ENCODE results near the gene RAB36.

Gene RAB36

GRCh38 chr22:23154461-23154860, 9.2 kb downstream of the RAB36 start:
- Histone ChIP-seq H3K27me3 (ENCODE audit: insufficient read depth, low read length) (no peaks in the 10 kb centered on the region), H3K4me1 (ENCODE audit: control insufficient read depth, insufficient read depth, low read length, unreplicated experiment) (no peaks in the 10 kb centered on the region), H3K4me3 (ENCODE audit: low read depth, low read length) (no peak overlapping the region)

GRCh38 chr22:23155143-23155542, 9.9 kb downstream of the RAB36 start:
- no peaks in the 10 kb centered on the region for H3K27me3 ChIP-seq (ENCODE audit: insufficient read depth, low read length)
- H2AFZ ChIP-seq (ENCODE audit: low read length, unreplicated experiment), result no peak overlapping the region
- H3K27ac ChIP-seq (ENCODE audit: low read depth, low read length), result no peak overlapping the region
- H3K4me1 ChIP-seq (ENCODE audit: control insufficient read depth, insufficient read depth, low read length, unreplicated experiment), result no peaks in the 10 kb centered on the region
- H3K79me2 ChIP-seq (ENCODE audit: control insufficient read depth, insufficient read depth, low read length, unreplicated experiment), result no peaks in the 10 kb centered on the region
- H3K4me3 ChIP-seq (ENCODE audit: low read depth, low read length), result no peak overlapping the region
- no peaks in the 10 kb centered on the region for H3K36me3 ChIP-seq (ENCODE audit: insufficient read depth, low read length)

More at GRCh38 chr22:23154461-23154860, 9.2 kb downstream of the RAB36 start:
- H3K27ac ChIP-seq (ENCODE audit: low read depth, low read length), result no peak overlapping the region
- H2AFZ ChIP-seq (ENCODE audit: low read length, unreplicated experiment), result no peak overlapping the region
- H3K79me2 ChIP-seq (ENCODE audit: control insufficient read depth, insufficient read depth, low read length, unreplicated experiment), result no peaks in the 10 kb centered on the region
- H3K36me3 ChIP-seq (ENCODE audit: insufficient read depth, low read length), result no peaks in the 10 kb centered on the region

- Histone ChIP-seq H3K4me1 (ENCODE audit: control insufficient read depth, insufficient read depth, low read length, unreplicated experiment) (no peaks in the 10 kb centered on the region), H3K27ac (ENCODE audit: low read depth, low read length) (no peak overlapping the region), H3K4me3 (ENCODE audit: low read depth, low read length) (no peak overlapping the region), H3K27me3 (ENCODE audit: insufficient read depth, low read length) (no peaks in the 10 kb centered on the region), H2AFZ (ENCODE audit: low read length, unreplicated experiment) (no peak overlapping the region), H3K79me2 (ENCODE audit: control insufficient read depth, insufficient read depth, low read length, unreplicated experiment) (no peaks in the 10 kb centered on the region), H3K36me3 (ENCODE audit: insufficient read depth, low read length) (no peaks in the 10 kb centered on the region)
These were observed 10.6 kb downstream of the RAB36 start for GRCh38 chr22:23155831-23156230.

- Histone ChIP-seq H3K36me3 (ENCODE audit: insufficient read depth, low read length) (no peaks in the 10 kb centered on the region), H2AFZ (ENCODE audit: low read length, unreplicated experiment) (no peak overlapping the region), H3K79me2 (ENCODE audit: control insufficient read depth, insufficient read depth, low read length, unreplicated experiment) (no peaks in the 10 kb centered on the region), H3K4me1 (ENCODE audit: control insufficient read depth, insufficient read depth, low read length, unreplicated experiment) (no peaks in the 10 kb centered on the region), H3K27ac (ENCODE audit: low read depth, low read length) (no peak overlapping the region), H3K4me3 (ENCODE audit: low read depth, low read length) (no peak overlapping the region), H3K27me3 (ENCODE audit: insufficient read depth, low read length) (no peaks in the 10 kb centered on the region)
These were observed 11.0 kb downstream of the RAB36 start for GRCh38 chr22:23156286-23156685.

GRCh38 chr22:23157560-23158515, 12.6 kb downstream of the RAB36 start:
- H3K4me3 ChIP-seq (ENCODE audit: low read depth, low read length), result no peak overlapping the region
- no peaks in the 10 kb centered on the region for H3K27me3 ChIP-seq (ENCODE audit: insufficient read depth, low read length)
- H3K4me1 ChIP-seq (ENCODE audit: control insufficient read depth, insufficient read depth, low read length, unreplicated experiment), result no peaks in the 10 kb centered on the region
- H3K27ac ChIP-seq (ENCODE audit: low read depth, low read length), result no peak overlapping the region
- no peak overlapping the region for H2AFZ ChIP-seq (ENCODE audit: low read length, unreplicated experiment)
- H3K36me3 ChIP-seq (ENCODE audit: insufficient read depth, low read length), result no peaks in the 10 kb centered on the region
- no peaks in the 10 kb centered on the region for H3K79me2 ChIP-seq (ENCODE audit: control insufficient read depth, insufficient read depth, low read length, unreplicated experiment)

GRCh38 chr22:23158516-23159290, 13.4 kb downstream of the RAB36 start:
- Histone ChIP-seq H3K79me2 (ENCODE audit: control insufficient read depth, insufficient read depth, low read length, unreplicated experiment) (no peaks in the 10 kb centered on the region), H3K4me3 (ENCODE audit: low read depth, low read length) (no peak overlapping the region), H3K27ac (ENCODE audit: low read depth, low read length) (no peak overlapping the region)

GRCh38 chr22:23159291-23159630, 14.0 kb downstream of the RAB36 start:
- H2AFZ ChIP-seq (ENCODE audit: low read length, unreplicated experiment), result no peak overlapping the region
- H3K36me3 ChIP-seq (ENCODE audit: insufficient read depth, low read length), result no peaks in the 10 kb centered on the region
- no peaks in the 10 kb centered on the region for H3K27me3 ChIP-seq (ENCODE audit: insufficient read depth, low read length)
- no peaks in the 10 kb centered on the region for H3K4me1 ChIP-seq (ENCODE audit: control insufficient read depth, insufficient read depth, low read length, unreplicated experiment)
- H3K27ac ChIP-seq (ENCODE audit: low read depth, low read length), result no peak overlapping the region
- no peak overlapping the region for H3K4me3 ChIP-seq (ENCODE audit: low read depth, low read length)
- no peaks in the 10 kb centered on the region for H3K79me2 ChIP-seq (ENCODE audit: control insufficient read depth, insufficient read depth, low read length, unreplicated experiment)

More at GRCh38 chr22:23158516-23159290, 13.4 kb downstream of the RAB36 start:
- no peaks in the 10 kb centered on the region for H3K27me3 ChIP-seq (ENCODE audit: insufficient read depth, low read length)
- no peaks in the 10 kb centered on the region for H3K36me3 ChIP-seq (ENCODE audit: insufficient read depth, low read length)
- no peak overlapping the region for H2AFZ ChIP-seq (ENCODE audit: low read length, unreplicated experiment)
- H3K4me1 ChIP-seq (ENCODE audit: control insufficient read depth, insufficient read depth, low read length, unreplicated experiment), result no peaks in the 10 kb centered on the region

GRCh38 chr22:23161029-23161428, 15.8 kb downstream of the RAB36 start:
- no peaks in the 10 kb centered on the region for H3K4me1 ChIP-seq (ENCODE audit: control insufficient read depth, insufficient read depth, low read length, unreplicated experiment)
- no peak overlapping the region for H2AFZ ChIP-seq (ENCODE audit: low read length, unreplicated experiment)

GRCh38 chr22:23161574-23161973, 16.3 kb downstream of the RAB36 start:
- H3K79me2 ChIP-seq (ENCODE audit: control insufficient read depth, insufficient read depth, low read length, unreplicated experiment), result no peaks in the 10 kb centered on the region
- H3K27ac ChIP-seq (ENCODE audit: low read depth, low read length), result no peak overlapping the region
- no peak overlapping the region for H2AFZ ChIP-seq (ENCODE audit: low read length, unreplicated experiment)
- no peaks in the 10 kb centered on the region for H3K36me3 ChIP-seq (ENCODE audit: insufficient read depth, low read length)
- no peaks in the 10 kb centered on the region for H3K4me1 ChIP-seq (ENCODE audit: control insufficient read depth, insufficient read depth, low read length, unreplicated experiment)
- no peak overlapping the region for H3K4me3 ChIP-seq (ENCODE audit: low read depth, low read length)
- H3K27me3 ChIP-seq (ENCODE audit: insufficient read depth, low read length), result no peaks in the 10 kb centered on the region

More at GRCh38 chr22:23161029-23161428, 15.8 kb downstream of the RAB36 start:
- H3K27ac ChIP-seq (ENCODE audit: low read depth, low read length), result no peak overlapping the region
- no peak overlapping the region for H3K4me3 ChIP-seq (ENCODE audit: low read depth, low read length)
- no peaks in the 10 kb centered on the region for H3K79me2 ChIP-seq (ENCODE audit: control insufficient read depth, insufficient read depth, low read length, unreplicated experiment)
- no peaks in the 10 kb centered on the region for H3K27me3 ChIP-seq (ENCODE audit: insufficient read depth, low read length)
- H3K36me3 ChIP-seq (ENCODE audit: insufficient read depth, low read length), result no peaks in the 10 kb centered on the region

GRCh38 chr22:23163665-23164064, 18.4 kb downstream of the RAB36 start:
- H3K27me3 ChIP-seq (ENCODE audit: insufficient read depth, low read length), result no peaks in the 10 kb centered on the region
- H3K4me1 ChIP-seq (ENCODE audit: control insufficient read depth, insufficient read depth, low read length, unreplicated experiment), result no peaks in the 10 kb centered on the region
- no peaks in the 10 kb centered on the region for H3K36me3 ChIP-seq (ENCODE audit: insufficient read depth, low read length)
- H3K27ac ChIP-seq (ENCODE audit: low read depth, low read length), result no peak overlapping the region
- no peak overlapping the region for H2AFZ ChIP-seq (ENCODE audit: low read length, unreplicated experiment)
- no peak overlapping the region for H3K4me3 ChIP-seq (ENCODE audit: low read depth, low read length)
- H3K79me2 ChIP-seq (ENCODE audit: control insufficient read depth, insufficient read depth, low read length, unreplicated experiment), result no peaks in the 10 kb centered on the region

All from ACC112 (cell line).